ENCODE data around the gene SYNE1.

GRCh38 chr6:152221806-152222628 is 415.1 kb downstream of the SYNE1 start:
- TF ChIP-seq CTCF (IDR thresholded peaks at IDR 0.05), result no peak
- TF ChIP-seq IRF1 (CRISPR knock-in tag; IDR thresholded peaks at IDR 0.05), result no peak

All from WTC11 (cell line).